GM12872 (cell line): ENCODE data around the gene CNTNAP5.
A peak's percentile ranks its signal among the peaks of the same experiment; 100 is the strongest.

Experiments
- TF ChIP-seq, protein P1 (sequence below): IDR thresholded peaks from 3 replicates; pipeline ENCODE4 v1.5.1; 2011; ENCODE audit warnings: low read depth, mild to moderate bottlenecking, low read length, moderate library complexity; ENCODE audit not compliant: insufficient read depth

Gene CNTNAP5

GRCh38 chr2:124025891-124026434 lies 876 bp downstream of the CNTNAP5 start:
- TF ChIP-seq, protein P1, sequence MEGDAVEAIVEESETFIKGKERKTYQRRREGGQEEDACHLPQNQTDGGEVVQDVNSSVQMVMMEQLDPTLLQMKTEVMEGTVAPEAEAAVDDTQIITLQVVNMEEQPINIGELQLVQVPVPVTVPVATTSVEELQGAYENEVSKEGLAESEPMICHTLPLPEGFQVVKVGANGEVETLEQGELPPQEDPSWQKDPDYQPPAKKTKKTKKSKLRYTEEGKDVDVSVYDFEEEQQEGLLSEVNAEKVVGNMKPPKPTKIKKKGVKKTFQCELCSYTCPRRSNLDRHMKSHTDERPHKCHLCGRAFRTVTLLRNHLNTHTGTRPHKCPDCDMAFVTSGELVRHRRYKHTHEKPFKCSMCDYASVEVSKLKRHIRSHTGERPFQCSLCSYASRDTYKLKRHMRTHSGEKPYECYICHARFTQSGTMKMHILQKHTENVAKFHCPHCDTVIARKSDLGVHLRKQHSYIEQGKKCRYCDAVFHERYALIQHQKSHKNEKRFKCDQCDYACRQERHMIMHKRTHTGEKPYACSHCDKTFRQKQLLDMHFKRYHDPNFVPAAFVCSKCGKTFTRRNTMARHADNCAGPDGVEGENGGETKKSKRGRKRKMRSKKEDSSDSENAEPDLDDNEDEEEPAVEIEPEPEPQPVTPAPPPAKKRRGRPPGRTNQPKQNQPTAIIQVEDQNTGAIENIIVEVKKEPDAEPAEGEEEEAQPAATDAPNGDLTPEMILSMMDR = no peak

DNA sequence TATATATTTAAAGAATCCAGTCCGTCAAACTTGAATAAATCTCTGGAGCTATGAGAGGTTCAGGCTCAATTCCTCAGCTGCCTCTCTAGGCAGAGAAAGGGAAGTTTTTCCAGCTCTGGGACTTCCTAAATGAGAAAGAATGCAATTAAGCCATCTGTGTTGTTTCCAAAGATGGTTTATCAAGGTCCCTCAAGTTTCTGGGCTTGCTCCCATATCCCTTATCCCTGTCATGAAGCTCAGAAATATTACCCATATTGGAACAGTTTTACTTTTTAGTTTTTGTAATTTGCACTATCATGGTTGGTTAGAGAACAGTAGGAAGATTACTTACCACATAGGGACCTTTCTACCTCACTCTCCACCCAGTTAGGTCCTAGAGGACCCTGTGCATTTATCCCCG lies 1.4 kb downstream of the CNTNAP5 start:
- TF ChIP-seq, protein P1 = no peak

DNA sequence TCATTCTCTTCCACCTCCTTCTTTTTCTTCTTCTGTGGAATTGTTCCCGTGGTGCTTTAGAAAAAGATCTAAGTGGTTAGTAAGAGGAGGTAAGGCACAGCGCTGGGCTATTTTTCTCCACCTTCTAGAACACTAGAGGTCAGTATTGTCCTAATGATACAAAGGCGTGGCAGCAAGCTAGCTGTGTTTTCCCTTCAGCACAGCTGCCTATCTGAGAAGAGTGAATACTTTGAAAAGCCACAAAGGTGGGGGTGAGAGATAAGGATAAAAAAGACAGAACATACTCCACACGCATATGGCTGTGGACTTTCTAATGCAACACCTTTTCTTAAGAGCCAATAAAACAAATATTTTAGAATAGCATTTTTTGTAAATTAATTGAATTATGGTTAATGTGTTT lies 2.1 kb downstream of the CNTNAP5 start:
- TF ChIP-seq, protein P1 = peak; percentile 55; the same call in 2 of the 3 replicates

GRCh38 chr2:124032799-124033198 lies 7.7 kb downstream of the CNTNAP5 start:
- TF ChIP-seq, protein P1 = no peak

DNA sequence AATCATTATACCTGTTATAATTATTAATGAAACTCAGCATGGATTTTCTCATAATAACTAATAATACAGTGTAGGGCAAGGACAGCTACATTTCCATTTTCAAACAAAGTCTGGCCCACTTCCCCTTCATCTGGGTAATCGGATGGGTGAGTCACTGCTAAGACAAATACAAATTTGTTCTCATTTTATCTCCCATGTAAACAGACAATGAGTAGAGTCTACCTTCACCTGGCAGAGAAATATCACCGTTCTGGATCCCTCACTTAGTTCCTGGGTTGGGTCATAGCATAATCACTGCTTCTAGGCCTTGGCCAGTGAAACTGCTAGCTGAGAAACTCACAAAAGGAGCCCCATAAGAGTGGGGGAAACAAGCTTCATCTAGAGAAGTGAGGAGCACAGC lies 9.2 kb downstream of the CNTNAP5 start:
- TF ChIP-seq, protein P1 = no peak

DNA sequence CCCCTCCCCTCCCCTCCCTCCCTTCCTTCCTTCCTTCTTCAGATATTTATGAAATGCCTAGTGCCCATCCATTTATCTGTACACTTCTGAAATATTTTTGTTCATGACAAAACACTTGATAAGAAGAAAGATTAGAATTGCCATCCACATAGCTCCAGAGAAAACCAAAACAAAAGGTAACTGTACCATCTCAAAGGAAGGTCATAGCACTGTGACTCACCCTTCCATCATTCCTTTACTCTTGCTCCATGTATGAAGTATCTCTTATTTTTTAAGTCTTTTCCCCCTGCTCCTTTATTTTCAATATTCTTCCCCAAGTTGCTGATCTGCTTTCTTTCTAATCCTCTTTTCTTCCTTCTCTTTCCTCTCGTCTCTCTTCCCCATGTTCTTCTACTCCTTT lies 9.9 kb downstream of the CNTNAP5 start:
- TF ChIP-seq, protein P1 = no peak

DNA sequence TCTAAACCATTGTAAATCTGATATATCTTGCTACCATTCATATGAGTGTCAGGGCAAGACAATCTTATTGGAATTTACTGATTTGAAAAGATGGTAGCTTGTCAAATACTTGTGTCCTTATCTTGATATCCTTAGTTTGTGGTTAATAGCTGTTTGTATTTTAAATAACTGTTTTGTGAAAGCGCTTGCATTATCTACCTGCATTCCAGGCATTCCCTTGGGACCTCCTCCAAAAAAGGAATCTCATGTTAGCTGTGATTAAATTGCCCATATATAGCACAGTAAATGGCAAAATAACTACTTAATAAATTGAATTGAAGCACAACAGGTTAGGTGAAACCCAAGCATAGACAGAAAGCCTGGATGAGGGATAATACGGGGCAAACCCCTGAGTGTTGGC lies 13.9 kb downstream of the CNTNAP5 start:
- TF ChIP-seq, protein P1 = no peak
